ENCODE measurements around the gene PCBP1. TPM values are rescaled to one million over a fixed set of nuclear protein-coding genes. Genes with fewer than 3 reads are reported as not detected.
A peak's percentile ranks its signal among the peaks of the same experiment; 100 is the strongest.
"Not testable (repeated sequence)": the region's sequence is repeated elsewhere in the genome, so short reads cannot be mapped to it uniquely, and the experiment has no call there.

The PCBP1 gene
- total RNA-seq, 6 experiments from 2014 or later, result 147 to 220 (median 178) TPM

GRCh38 chr2:70090706-70091334 is 3.5 kb downstream of the PCBP1 start:
- no peak for TF ChIP-seq CTCF (IDR thresholded peaks at IDR 0.05)
- no peak for TF ChIP-seq POLR2A (IDR thresholded peaks at IDR 0.05)
- H3K27me3 ChIP-seq, result no peaks in the 10 kb centered on the region
- peak overlapping the region in 2 of 3 donors; percentile 100 for H3K27ac ChIP-seq
- DNase-seq (peak in 1 of 3 donors; percentile 43), ATAC-seq (no peak)
- H3K4me3 ChIP-seq, result no peak overlapping the region
- intact Hi-C loops (cut with DNase I), result no loop called here
- H3K9me3 ChIP-seq, result no peaks in the 10 kb centered on the region
- H3K4me1 ChIP-seq, result peaks cover 0 to 30% (median 9%) of the 10 kb centered on the region in 4 donors
- no CpG with 5 or more reads among the region's 4 CpGs for WGBS (ENCODE audit: insufficient coverage, low coverage, low lambda C conversion rate, missing lambda C conversion rate)
- H3K36me3 ChIP-seq, result no peaks in the 10 kb centered on the region

- peaks cover 0 to 32% (median 11%) of the 10 kb centered on the region in 4 donors for H3K4me1 ChIP-seq
- ATAC-seq, result no peak
- H3K4me3 ChIP-seq, result no peak overlapping the region
- DNase-seq, result no peak
- intact Hi-C loops (cut with DNase I), result no loop called here
- H3K27ac ChIP-seq, result peak overlapping the region in 1 of 3 donors; percentile 6
- 79% methylated on average over 2 of the region's 2 CpGs for WGBS (ENCODE audit: insufficient coverage, low coverage, low lambda C conversion rate, missing lambda C conversion rate)
- no peak for TF ChIP-seq POLR2A (IDR thresholded peaks at IDR 0.05)
- TF ChIP-seq CTCF (IDR thresholded peaks at IDR 0.05), result no peak
- no peaks in the 10 kb centered on the region for H3K9me3 ChIP-seq
- H3K27me3 ChIP-seq, result no peaks in the 10 kb centered on the region
- H3K36me3 ChIP-seq, result no peaks in the 10 kb centered on the region
Measured at GRCh38 chr2:70091364-70091763, 4.1 kb downstream of the PCBP1 start.

DNA sequence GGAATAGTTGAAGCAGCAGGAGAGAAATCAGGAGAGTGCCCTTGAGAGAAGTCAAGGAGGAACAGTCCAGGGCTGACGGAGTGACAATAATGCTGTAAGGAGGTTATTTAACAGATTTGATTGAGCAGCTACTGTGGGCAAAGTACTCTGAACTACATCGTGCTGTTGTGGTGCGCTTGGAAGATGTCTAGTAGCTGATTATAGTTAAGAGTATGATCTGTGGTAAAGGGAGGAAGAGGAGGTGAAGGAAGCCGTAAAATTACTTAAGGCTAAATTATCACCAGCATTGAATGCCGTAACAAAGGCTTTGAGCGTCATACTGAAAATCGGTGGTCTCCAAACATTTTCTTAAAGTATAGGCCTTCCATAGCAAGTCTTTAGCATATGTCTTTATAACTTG is 4.5 kb downstream of the PCBP1 start:
- Histone ChIP-seq H3K36me3 (no peaks in the 10 kb centered on the region), H3K4me3 (no peak overlapping the region), H3K9me3 (no peaks in the 10 kb centered on the region), H3K27me3 (no peaks in the 10 kb centered on the region), H3K4me1 (peaks cover 0 to 32% (median 11%) of the 10 kb centered on the region in 4 donors), H3K27ac (no peak overlapping the region)
- ATAC-seq (no peak), DNase-seq (no peak)
- WGBS (ENCODE audit: insufficient coverage, low coverage, low lambda C conversion rate, missing lambda C conversion rate), result 77% methylated on average over 7 of the region's 7 CpGs
- intact Hi-C loops (cut with DNase I), result no loop called here
- TF ChIP-seq CTCF (IDR thresholded peaks at IDR 0.05) (no peak), POLR2A (IDR thresholded peaks at IDR 0.05) (no peak)

DNA sequence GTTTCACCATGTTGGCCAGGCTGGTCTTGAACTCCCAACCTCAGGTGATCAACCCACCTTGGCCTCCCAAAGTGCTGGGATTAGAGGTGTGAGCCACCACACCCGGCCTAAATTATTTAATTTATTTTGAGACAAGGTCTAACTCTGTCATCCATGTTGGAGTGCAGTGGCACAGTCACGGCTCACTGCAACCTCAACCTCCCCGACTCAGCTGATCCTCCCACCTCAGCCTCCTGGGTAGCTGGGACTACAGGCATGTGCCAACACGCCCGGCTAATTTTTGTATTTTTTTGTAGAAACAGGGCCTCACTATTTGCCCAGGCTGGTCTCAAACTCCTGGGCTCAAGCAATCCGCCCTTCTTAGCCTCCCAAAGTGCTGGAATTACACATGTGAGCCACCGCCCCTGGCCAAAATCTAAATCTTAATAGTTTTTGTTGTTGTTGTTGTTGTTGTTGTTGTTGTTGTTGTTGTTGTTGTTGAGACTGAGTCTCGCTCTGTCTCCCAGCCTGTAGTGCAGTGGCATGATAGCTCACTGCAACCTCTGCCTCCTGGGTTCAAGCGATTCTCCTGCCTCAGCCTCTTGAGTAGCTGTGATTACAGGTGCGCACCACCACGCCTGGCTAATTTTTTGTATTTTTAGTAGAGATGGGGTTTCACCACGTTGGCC is 5.4 kb downstream of the PCBP1 start:
- H3K9me3 ChIP-seq; H3K27me3 ChIP-seq; H3K36me3 ChIP-seq; intact Hi-C loops (cut with DNase I); H3K4me3 ChIP-seq; ATAC-seq; H3K27ac ChIP-seq: not testable (repeated sequence)
- peak in 1 of 3 donors; percentile 37 for DNase-seq
- H3K4me1 ChIP-seq, result peaks cover 0 to 35% (median 12%) of the 10 kb centered on the region in 4 donors
- 89% methylated on average over 7 of the region's 12 CpGs for WGBS (ENCODE audit: insufficient coverage, low coverage, low lambda C conversion rate, missing lambda C conversion rate)
